Chondrocyte (in vitro differentiated cells): ENCODE measurements around the gene FAM180A. TPM values are rescaled to one million over a fixed set of nuclear protein-coding genes. Genes with fewer than 3 reads are reported as not detected.

Experiments used
- DNase-seq: peaks from one replicate; pipeline ENCODE4 v3.0.0; 2021; ENCODE audit warnings: mixed read lengths, low spot score
- H3K27ac Mint-ChIP-seq: one replicate; pipeline ENCODE4 v1.8.0; 2021; ENCODE audit warnings: mild to moderate bottlenecking, moderate library complexity, mixed read lengths; ENCODE audit not compliant: unreplicated experiment
- H3K27me3 Mint-ChIP-seq: 2 replicates; pipeline ENCODE4 v1.8.0; 2021; ENCODE audit warnings: low read depth, mixed read lengths
- H3K36me3 Mint-ChIP-seq: 2 replicates; pipeline ENCODE4 v1.8.0; 2021; ENCODE audit warnings: low read depth, mixed read lengths
- H3K4me1 Mint-ChIP-seq: 2 replicates; pipeline ENCODE4 v1.8.0; 2021; ENCODE audit warnings: low read depth, mild to moderate bottlenecking, mixed read lengths
- H3K4me3 Mint-ChIP-seq: one replicate; pipeline ENCODE4 v1.8.0; 2021; ENCODE audit warnings: mild to moderate bottlenecking, moderate library complexity, mixed read lengths; ENCODE audit not compliant: unreplicated experiment
- H3K9me3 Mint-ChIP-seq: 2 replicates; pipeline ENCODE4 v1.8.0; 2021; ENCODE audit warnings: low read depth, mixed read lengths
- CTCF ChIP-seq: fragments of 200-600 bp; sonication (generic); IDR thresholded peaks from 2 replicates; pipeline ENCODE4 v1.5.0; 2021; ENCODE audit warnings: antibody characterized with exemption, mild to moderate bottlenecking, moderate library complexity
- total RNA-seq: library from RNA; stranded (reverse); gene quantifications from 3 replicates; pipeline ENCODE4 v1.2.1, GENCODE V29; 2021

FAM180A gene
- total RNA-seq, 1 donor from 2014 or later, result 0.27 TPM

- no peak for DNase-seq
- no peak for TF ChIP-seq CTCF
- peak overlapping the region; percentile 69 for H3K27ac Mint-ChIP-seq
- H3K27me3 Mint-ChIP-seq, result no peaks in the 10 kb centered on the region
- H3K36me3 Mint-ChIP-seq, result peaks cover 3% of the 10 kb centered on the region
- peaks cover 27% of the 10 kb centered on the region for H3K4me1 Mint-ChIP-seq
- H3K9me3 Mint-ChIP-seq, result peaks cover 4% of the 10 kb centered on the region
- H3K4me3 Mint-ChIP-seq, result no peak overlapping the region
Measured at GRCh38 chr7:135772639-135773222, 24.1 kb upstream of the FAM180A start.

- H3K27ac Mint-ChIP-seq, result peak overlapping the region; percentile 69
- DNase-seq, result no peak
- no peak overlapping the region for H3K4me3 Mint-ChIP-seq
- peaks cover 27% of the 10 kb centered on the region for H3K4me1 Mint-ChIP-seq
- no peak for TF ChIP-seq CTCF
- H3K9me3 Mint-ChIP-seq, result no peaks in the 10 kb centered on the region
- no peaks in the 10 kb centered on the region for H3K27me3 Mint-ChIP-seq
- no peaks in the 10 kb centered on the region for H3K36me3 Mint-ChIP-seq
Measured at GRCh38 chr7:135771961-135772638, 23.5 kb upstream of the FAM180A start.

- Mint-ChIP-seq H3K9me3 (no peaks in the 10 kb centered on the region), H3K4me3 (no peak overlapping the region), H3K27ac (no peak overlapping the region), H3K27me3 (no peaks in the 10 kb centered on the region), H3K4me1 (peaks cover 31% of the 10 kb centered on the region), H3K36me3 (no peaks in the 10 kb centered on the region)
- TF ChIP-seq CTCF, result no peak
- no peak for DNase-seq
Measured at GRCh38 chr7:135771051-135771450, 22.4 kb upstream of the FAM180A start.

- Mint-ChIP-seq H3K9me3 (no peaks in the 10 kb centered on the region), H3K36me3 (no peaks in the 10 kb centered on the region), H3K27me3 (no peaks in the 10 kb centered on the region), H3K27ac (no peak overlapping the region), H3K4me1 (peaks cover 31% of the 10 kb centered on the region), H3K4me3 (no peak overlapping the region)
- no peak for TF ChIP-seq CTCF
- no peak for DNase-seq
Measured at GRCh38 chr7:135770139-135770710, 21.6 kb upstream of the FAM180A start.

GRCh38 chr7:135769005-135769802 is 20.6 kb upstream of the FAM180A start:
- H3K4me3 Mint-ChIP-seq, result no peak overlapping the region
- H3K27ac Mint-ChIP-seq, result no peak overlapping the region
- peaks cover 26% of the 10 kb centered on the region for H3K4me1 Mint-ChIP-seq
- no peaks in the 10 kb centered on the region for H3K36me3 Mint-ChIP-seq
- H3K27me3 Mint-ChIP-seq, result no peaks in the 10 kb centered on the region
- H3K9me3 Mint-ChIP-seq, result no peaks in the 10 kb centered on the region
- no peak for DNase-seq
- TF ChIP-seq CTCF, result no peak
